Measurements from ENCODE around the gene HMCN2. TPM values are rescaled to one million over a fixed set of nuclear protein-coding genes. Genes with fewer than 3 reads are reported as not detected.
"Not testable (repeated sequence)": the region's sequence is repeated elsewhere in the genome, so short reads cannot be mapped to it uniquely, and the experiment has no call there.

The HMCN2 gene
- total RNA-seq, 2 experiments from 2014 or later: not detected

DNA sequence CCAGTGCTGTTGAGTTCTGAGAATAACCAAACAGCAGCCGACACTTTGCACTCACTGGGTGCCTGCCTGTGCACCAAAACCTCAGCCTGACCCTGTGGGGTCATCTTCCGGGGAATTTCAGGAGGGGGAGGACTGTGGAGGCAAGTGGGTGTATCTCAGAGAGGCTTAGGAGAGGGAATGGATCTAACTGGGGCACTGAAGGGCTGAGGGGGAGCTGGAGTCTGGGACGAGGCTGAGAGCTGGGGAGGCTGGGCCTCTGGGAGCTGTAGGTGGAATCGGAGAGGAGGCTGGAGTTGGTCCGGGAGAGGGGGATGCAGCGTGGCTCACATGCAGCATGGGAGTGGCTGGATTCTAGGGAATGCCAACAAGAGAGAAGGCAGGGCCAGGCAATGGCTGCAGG is 164.3 kb downstream of the HMCN2 start:
- peaks cover 23% of the 10 kb centered on the region for H3K27me3 Mint-ChIP-seq
- H3K9me3 Mint-ChIP-seq: no peaks in the 10 kb centered on the region
- DNase-seq: no peak
- peaks cover 4% of the 10 kb centered on the region for H3K4me1 Mint-ChIP-seq
- ChIA-PET POLR2A (no interaction called here), CTCF (no interaction called here)
- no peak overlapping the region for H3K27ac Mint-ChIP-seq
- H3K36me3 Mint-ChIP-seq (ENCODE audit: low read depth): no peaks in the 10 kb centered on the region
- H3K4me3 Mint-ChIP-seq: no peak overlapping the region

DNA sequence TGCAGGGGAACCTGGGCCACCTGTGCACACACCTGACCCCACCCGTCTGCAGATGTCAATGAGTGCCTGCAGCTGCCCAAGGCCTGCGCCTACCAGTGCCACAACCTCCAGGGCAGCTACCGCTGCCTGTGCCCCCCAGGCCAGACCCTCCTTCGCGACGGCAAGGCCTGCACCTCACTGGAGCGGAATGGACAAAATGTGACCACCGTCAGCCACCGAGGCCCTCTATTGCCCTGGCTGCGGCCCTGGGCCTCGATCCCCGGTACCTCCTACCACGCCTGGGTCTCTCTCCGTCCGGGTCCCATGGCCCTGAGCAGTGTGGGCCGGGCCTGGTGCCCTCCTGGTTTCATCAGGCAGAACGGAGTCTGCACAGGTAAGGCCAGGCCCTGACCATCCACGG is 164.7 kb downstream of the HMCN2 start:
- peaks cover 4% of the 10 kb centered on the region for H3K4me1 Mint-ChIP-seq
- no peak for DNase-seq
- ChIA-PET CTCF (no interaction called here), POLR2A (no interaction called here)
- no peak overlapping the region for H3K4me3 Mint-ChIP-seq
- H3K9me3 Mint-ChIP-seq: no peaks in the 10 kb centered on the region
- H3K36me3 Mint-ChIP-seq (ENCODE audit: low read depth): no peaks in the 10 kb centered on the region
- H3K27me3 Mint-ChIP-seq: peaks cover 25% of the 10 kb centered on the region
- no peak overlapping the region for H3K27ac Mint-ChIP-seq

DNA sequence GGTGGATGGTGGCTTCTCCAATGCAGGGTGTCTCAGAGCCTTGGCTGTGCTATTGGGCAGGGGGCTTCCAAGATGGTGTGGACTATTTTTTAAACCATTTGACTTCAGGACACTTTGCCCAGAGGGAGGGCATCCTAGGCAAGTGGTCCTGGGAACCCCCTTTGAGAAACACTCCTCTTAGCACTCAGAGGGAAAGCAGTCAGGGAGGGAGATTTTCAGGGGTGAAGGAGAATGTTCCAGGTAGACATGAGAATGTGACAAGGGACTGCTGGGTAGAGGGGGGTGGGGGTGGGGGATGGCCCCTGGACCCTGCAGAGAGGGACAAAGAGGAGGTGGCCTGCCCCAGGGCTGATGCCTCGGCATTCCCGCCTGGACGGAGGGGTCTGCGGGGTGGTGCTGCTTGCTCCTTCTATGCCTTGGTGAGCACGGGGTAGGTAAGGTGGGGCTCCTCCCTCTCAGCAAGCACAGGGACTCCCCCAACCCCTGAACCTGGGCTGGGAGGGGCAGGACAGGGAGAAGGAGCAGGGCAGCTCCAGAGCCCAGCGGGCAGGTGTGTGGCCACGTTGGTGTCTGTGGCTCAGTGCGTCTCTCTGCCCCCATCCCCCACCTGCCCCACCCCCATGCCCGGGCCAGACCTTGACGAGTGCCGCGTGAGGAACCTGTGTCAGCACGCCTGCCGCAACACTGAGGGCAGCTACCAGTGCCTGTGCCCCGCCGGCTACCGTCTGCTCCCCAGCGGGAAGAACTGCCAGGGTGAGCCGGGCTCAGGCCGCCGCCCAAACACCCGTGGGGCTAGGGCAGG is 165.4 kb downstream of the HMCN2 start:
- Mint-ChIP-seq H3K4me3 (no peak overlapping the region), H3K9me3 (no peaks in the 10 kb centered on the region), H3K4me1 (peaks cover 4% of the 10 kb centered on the region), H3K27ac (no peak overlapping the region), H3K27me3 (peaks cover 27% of the 10 kb centered on the region), H3K36me3 (ENCODE audit: low read depth) (no peaks in the 10 kb centered on the region)
- POLR2A ChIA-PET: no interaction called here
- no peak for DNase-seq
- CTCF ChIA-PET: no interaction called here

DNA sequence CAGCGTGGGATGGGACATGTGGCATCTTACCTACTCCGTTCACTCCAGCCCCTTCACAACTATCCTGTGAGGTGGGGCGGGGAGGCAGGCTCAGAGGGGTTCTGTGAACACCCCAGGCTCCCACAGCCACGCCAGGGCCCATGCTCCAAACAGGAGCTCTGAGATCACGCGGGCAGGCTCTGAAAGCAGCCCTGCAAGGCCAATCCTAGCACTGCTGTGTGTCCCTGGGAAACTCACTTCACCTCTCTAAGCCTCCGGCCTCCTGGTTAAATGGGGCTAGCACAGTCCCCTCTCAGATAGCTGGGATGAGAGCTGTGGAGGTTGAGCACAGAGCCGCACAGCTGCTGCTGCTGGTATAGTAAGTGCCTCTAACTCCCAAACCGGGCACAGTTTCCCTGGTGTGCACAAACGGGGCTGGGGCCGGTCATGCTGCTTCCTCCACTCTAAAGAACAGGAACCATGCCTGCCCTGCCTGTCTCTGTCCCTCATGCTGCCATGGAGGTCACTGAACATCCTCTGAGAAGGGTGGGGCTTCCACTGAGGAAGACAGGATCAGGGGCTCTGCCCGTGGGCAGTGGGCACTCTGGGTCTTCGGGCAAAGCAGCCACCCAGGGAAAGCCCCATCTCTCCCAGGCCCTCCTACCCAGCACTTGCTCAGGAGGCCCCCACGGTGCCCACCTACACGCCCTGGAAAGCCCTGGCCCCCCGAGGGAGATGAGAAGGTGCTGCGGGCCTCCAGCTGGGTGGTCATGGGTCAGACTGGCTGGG is 166.2 kb downstream of the HMCN2 start:
- ChIA-PET POLR2A (no interaction called here), CTCF (interaction anchor here (0.5 to 0.7 kb wide), 2 partner anchors 39 to 126 kb away, joined by 3 read pairs; no protein-coding TSS in a partner anchor)
- H3K4me1 Mint-ChIP-seq: peaks cover 4% of the 10 kb centered on the region
- H3K27me3 Mint-ChIP-seq: peaks cover 27% of the 10 kb centered on the region
- H3K27ac Mint-ChIP-seq: no peak overlapping the region
- H3K4me3 Mint-ChIP-seq: no peak overlapping the region
- H3K9me3 Mint-ChIP-seq: no peaks in the 10 kb centered on the region
- no peaks in the 10 kb centered on the region for H3K36me3 Mint-ChIP-seq (ENCODE audit: low read depth)
- no peak for DNase-seq

DNA sequence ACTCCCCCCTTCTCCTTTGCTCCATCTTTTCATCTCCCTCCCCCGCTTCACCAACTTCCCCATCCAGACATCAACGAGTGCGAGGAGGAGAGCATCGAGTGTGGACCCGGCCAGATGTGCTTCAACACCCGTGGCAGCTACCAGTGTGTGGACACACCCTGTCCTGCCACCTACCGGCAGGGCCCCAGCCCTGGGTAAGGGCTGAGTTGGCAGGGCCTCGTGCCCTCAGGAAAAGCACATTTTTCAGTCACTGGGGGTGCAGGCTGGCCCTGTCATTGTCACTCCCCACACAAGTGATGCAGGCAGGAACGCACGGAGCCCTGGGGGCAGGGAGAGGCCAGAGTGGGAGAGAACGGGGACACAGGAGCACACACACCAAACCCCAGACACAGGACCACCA is 166.8 kb downstream of the HMCN2 start:
- POLR2A ChIA-PET: no interaction called here
- H3K4me1 Mint-ChIP-seq: peaks cover 4% of the 10 kb centered on the region

DNA sequence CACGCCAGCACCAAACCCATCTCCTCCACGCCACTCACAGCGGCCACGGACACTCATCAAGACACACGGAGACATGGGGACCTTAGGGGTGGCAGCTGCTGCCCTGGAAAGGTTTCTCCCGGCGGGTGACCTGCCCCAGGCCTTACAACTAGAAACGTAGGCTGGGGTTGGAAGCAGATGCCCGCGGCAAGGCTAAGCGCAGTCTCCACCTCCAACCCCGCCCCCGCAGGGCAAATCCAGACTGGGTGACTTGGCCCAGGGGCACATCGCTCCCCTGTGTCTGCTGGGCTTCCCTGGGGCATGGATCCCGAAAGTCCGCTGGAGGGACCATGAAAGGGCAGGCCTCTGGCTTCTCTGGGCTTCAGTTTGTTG is 167.2 kb downstream of the HMCN2 start:
- no peak overlapping the region for H3K4me3 Mint-ChIP-seq
- H3K27ac Mint-ChIP-seq: no peak overlapping the region

More for the DNA sequence above, 166.8 kb downstream of the HMCN2 start:
- Mint-ChIP-seq H3K9me3 (no peaks in the 10 kb centered on the region), H3K4me3 (no peak overlapping the region), H3K36me3 (ENCODE audit: low read depth) (no peaks in the 10 kb centered on the region), H3K27me3 (peaks cover 27% of the 10 kb centered on the region), H3K27ac (no peak overlapping the region)
- CTCF ChIA-PET: interaction anchor here (0.5 to 0.7 kb wide), 2 partner anchors 39 to 125 kb away, joined by 3 read pairs; no protein-coding TSS in a partner anchor
- DNase-seq: no peak

DNA sequence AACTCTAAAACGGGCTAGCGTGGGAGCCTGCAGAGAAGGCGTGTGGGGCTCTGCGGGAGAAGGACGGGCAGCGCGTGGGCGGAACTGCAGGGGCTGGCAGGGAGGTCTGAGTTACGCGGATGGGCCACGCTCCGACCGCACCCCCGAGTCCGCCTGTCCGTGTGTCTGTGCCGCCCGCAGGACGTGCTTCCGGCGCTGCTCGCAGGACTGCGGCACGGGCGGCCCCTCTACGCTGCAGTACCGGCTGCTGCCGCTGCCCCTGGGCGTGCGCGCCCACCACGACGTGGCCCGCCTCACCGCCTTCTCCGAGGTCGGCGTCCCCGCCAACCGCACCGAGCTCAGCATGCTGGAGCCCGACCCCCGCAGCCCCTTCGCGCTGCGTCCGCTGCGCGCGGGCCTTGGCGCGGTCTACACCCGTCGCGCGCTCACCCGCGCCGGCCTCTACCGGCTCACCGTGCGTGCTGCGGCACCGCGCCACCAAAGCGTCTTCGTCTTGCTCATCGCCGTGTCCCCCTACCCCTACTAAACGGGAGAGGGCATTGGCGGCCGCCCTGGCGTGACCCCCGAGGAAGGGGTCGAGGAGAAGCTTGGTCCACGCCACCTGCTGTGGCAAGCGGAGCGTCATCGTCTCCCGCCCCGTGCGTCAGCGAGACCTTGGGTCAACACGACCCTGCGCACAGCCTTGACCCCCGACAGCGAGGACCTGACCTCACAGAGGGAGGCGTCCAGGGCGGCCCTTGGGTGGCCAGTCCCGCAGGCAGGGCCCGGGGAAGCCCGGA is 167.8 kb downstream of the HMCN2 start:
- POLR2A ChIA-PET: no interaction called here
- Mint-ChIP-seq H3K36me3 (ENCODE audit: low read depth) (no peaks in the 10 kb centered on the region), H3K4me1 (peaks cover 4% of the 10 kb centered on the region), H3K4me3 (no peak overlapping the region), H3K27ac (no peak overlapping the region), H3K9me3 (no peaks in the 10 kb centered on the region), H3K27me3 (peaks cover 27% of the 10 kb centered on the region)
- DNase-seq: peak; percentile 26
- CTCF ChIA-PET: no interaction called here

More for the DNA sequence above, 167.2 kb downstream of the HMCN2 start:
- ChIA-PET POLR2A (no interaction called here), CTCF (interaction anchor here (0.7 kb wide), 1 partner anchor 38 kb away, joined by 3 read pairs; no protein-coding TSS in a partner anchor)
- H3K9me3 Mint-ChIP-seq: no peaks in the 10 kb centered on the region
- peaks cover 4% of the 10 kb centered on the region for H3K4me1 Mint-ChIP-seq
- no peaks in the 10 kb centered on the region for H3K36me3 Mint-ChIP-seq (ENCODE audit: low read depth)
- peaks cover 27% of the 10 kb centered on the region for H3K27me3 Mint-ChIP-seq
- DNase-seq: no peak

DNA sequence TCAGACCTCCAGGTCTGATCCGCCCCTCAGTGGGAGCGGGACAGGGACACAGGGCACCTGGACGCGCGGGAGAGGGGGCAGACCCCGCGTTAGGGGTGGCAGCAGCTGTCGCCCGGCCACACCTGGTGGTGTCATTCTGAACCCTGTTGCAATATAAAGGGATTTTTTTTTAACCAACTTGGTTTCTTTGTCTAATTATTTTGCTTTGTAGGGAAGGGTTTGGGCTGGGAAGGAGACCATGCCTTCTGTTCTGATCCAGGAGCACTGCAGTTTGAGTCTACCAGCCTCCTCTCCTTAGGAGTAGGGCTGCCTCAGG is 168.3 kb downstream of the HMCN2 start:
- H3K9me3 Mint-ChIP-seq: no peaks in the 10 kb centered on the region
- CTCF ChIA-PET: no interaction called here
- H3K27me3 Mint-ChIP-seq: peaks cover 27% of the 10 kb centered on the region

DNA sequence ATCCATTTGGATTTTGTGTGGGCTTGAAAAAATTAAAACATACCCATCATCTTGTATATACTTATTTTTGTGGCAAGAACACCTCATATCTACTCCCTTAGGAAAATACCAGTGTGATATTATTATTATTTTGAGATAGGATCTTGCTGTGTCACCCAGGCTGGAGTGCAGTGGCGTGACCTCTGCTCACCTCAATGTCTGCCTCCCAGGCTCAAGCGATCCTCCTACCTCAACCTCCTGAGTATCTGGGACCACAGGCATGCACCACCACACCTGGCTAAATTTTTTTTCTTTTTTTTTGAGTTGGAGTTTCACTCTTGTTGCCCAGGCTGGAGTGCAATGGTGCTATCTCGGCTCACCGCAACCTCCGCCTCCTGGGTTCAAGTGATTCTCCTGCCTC is 169.1 kb downstream of the HMCN2 start:
- DNase-seq; H3K27ac Mint-ChIP-seq; CTCF ChIA-PET; H3K4me1 Mint-ChIP-seq; H3K36me3 Mint-ChIP-seq (ENCODE audit: low read depth); H3K4me3 Mint-ChIP-seq; H3K9me3 Mint-ChIP-seq: not testable (repeated sequence)
- POLR2A ChIA-PET: interaction anchor here (0.6 kb wide), 1 partner anchor 75 kb away, joined by 3 read pairs; no protein-coding TSS in a partner anchor
- H3K27me3 Mint-ChIP-seq: peaks cover 29% of the 10 kb centered on the region

More for the DNA sequence above, 168.3 kb downstream of the HMCN2 start:
- no peaks in the 10 kb centered on the region for H3K36me3 Mint-ChIP-seq (ENCODE audit: low read depth)
- no peak overlapping the region for H3K27ac Mint-ChIP-seq
- peaks cover 4% of the 10 kb centered on the region for H3K4me1 Mint-ChIP-seq
- POLR2A ChIA-PET: no interaction called here
- H3K4me3 Mint-ChIP-seq: no peak overlapping the region
- DNase-seq: no peak

DNA sequence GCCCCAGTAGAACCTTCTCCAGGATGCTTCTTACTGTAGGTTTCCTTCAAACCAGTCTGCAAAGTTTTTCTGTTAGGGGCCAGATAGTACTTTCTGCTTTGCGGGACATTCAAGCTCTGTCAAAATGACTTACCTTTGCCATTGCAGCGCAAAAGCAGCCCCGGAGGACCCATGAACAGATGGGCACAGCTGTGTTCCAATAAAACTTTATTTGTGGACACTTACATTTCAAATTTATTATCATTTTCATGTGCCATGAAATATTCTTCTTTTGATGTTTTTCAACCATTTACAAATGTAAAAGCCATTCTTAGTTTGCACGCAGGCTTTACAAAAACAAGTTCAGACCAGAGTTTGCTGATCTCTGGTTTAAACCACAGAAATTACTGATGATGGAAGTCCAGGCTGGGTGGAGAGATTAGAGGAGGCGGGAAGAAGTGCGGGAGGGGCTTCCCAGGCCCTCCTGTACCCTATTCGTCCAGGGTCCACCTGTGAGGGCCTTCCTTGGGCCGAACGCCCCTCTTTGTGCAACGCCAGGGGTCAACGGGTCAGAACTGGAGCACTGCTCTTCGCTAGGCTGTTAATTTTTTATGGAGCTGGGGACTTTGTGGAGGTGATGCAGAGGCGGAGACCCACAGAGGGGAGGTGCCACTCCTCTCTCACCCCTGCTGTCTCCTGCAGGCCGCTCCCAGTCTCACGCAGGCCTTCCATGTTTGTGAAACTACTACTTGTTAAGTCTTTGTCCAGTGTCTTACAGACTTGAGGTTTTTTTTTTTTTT is 171.6 kb downstream of the HMCN2 start:
- peaks cover 10% of the 10 kb centered on the region for H3K9me3 Mint-ChIP-seq
- DNase-seq: no peak
- no peaks in the 10 kb centered on the region for H3K36me3 Mint-ChIP-seq (ENCODE audit: low read depth)
- ChIA-PET POLR2A (no interaction called here), CTCF (interaction anchor here (0.6 to 1.0 kb wide), 2 partner anchors 16 to 55 kb away, joined by 3 read pairs; no protein-coding TSS in a partner anchor)
- no peak overlapping the region for H3K4me3 Mint-ChIP-seq
- H3K27me3 Mint-ChIP-seq: peaks cover 29% of the 10 kb centered on the region
- H3K4me1 Mint-ChIP-seq: peaks cover 4% of the 10 kb centered on the region
- no peak overlapping the region for H3K27ac Mint-ChIP-seq

DNA sequence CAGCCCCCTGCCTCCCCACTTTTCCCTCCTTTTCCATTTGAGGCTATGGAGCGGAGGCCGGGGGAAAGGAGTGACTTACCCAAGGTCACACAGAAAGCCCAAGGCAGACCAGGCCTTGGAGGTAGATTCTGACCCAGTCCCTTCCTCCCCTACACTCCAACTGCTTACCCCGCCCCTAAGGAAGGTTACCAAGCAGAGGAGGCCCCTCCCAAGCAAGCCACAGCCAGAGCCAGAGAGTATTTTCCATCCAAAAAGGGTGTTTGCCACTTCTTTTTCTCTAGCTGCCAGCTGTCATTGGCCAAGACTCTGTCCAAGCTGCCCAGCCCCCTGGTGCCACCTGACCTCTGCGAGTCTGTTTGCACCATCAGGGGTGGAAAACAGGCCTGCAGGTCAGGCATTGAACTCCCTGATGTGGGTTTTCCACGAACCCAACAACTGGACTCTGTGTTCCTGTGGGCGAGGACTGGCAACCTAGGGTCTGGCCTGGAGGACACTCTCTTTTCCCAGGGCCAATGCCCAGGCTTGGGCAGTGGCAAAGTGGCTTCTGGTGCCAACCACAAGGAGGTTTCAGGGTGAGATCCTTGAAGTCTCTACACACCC is 172.9 kb downstream of the HMCN2 start:
- CTCF ChIA-PET: interaction anchor here (0.8 to 1.1 kb wide), 3 partner anchors 10 to 21 kb away, joined by 3 to 4 read pairs (median 3); no protein-coding TSS in a partner anchor
- Mint-ChIP-seq H3K4me1 (no peaks in the 10 kb centered on the region), H3K9me3 (peaks cover 11% of the 10 kb centered on the region), H3K27me3 (peaks cover 21% of the 10 kb centered on the region), H3K36me3 (ENCODE audit: low read depth) (no peaks in the 10 kb centered on the region), H3K27ac (no peak overlapping the region), H3K4me3 (no peak overlapping the region)
- DNase-seq: no peak
- POLR2A ChIA-PET: no interaction called here

DNA sequence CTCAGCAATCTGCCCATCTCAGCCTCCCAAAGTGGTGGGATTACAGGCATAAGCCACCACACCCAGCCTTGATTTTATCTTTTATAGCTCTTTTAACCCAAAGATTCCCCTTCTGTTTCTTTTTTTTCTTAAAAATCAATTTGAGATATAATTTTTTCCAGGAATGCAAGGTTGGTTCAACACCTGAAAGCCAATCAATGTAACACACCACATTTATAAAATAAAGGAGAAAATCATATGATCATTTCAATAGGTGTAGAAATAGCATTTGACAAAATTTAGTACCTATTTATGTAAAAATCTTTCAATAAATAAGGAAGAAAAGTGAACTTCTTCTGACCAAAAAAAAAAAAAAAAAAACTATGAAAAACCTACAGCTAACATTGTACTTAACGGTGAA is 175.5 kb downstream of the HMCN2 start:
- no peaks in the 10 kb centered on the region for H3K4me1 Mint-ChIP-seq
- no peaks in the 10 kb centered on the region for H3K36me3 Mint-ChIP-seq (ENCODE audit: low read depth)
- CTCF ChIA-PET: interaction anchor here (0.7 kb wide), 1 partner anchor 950 kb away, joined by 3 read pairs; no protein-coding TSS in a partner anchor
- POLR2A ChIA-PET: no interaction called here
- peaks cover 11% of the 10 kb centered on the region for H3K9me3 Mint-ChIP-seq
- no peak overlapping the region for H3K4me3 Mint-ChIP-seq
- no peak overlapping the region for H3K27ac Mint-ChIP-seq
- DNase-seq: no peak
- H3K27me3 Mint-ChIP-seq: peaks cover 23% of the 10 kb centered on the region

Data from activated CD4-positive, alpha-beta T cell treated with anti-CD3 and anti-CD28 coated beads, Interleukin-2, amount 10 ng/mL, durations not matched to agents 7 days and 5 days (primary cell).